Measurements from ENCODE around the gene SMYD3.
"Not testable (repeated sequence)": the region's sequence is repeated elsewhere in the genome, so short reads cannot be mapped to it uniquely, and the experiment has no call there.

The SMYD3 gene

GRCh38 chr1:246413430-246413829, 93.6 kb downstream of the SMYD3 start:
- DNase-seq = no peak

DNA sequence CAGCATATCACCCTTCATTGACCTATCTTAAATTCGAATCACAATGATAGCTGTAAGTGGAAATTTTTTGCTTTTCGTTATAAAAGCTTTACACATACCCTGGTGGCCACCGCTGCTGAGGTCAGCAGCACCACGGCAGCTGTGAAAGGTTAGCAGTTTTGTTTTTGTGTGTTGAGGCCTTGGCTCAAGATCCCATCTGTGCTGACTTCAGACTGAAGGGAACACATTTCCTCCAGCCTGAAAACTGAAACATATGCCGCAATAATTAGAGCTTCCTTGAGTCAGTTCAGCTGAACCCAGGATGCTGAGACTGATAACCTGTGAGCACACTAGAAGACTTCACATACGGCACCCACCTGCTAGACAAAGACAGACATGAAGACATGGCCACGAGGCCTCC, 103.0 kb downstream of the SMYD3 start:
- DNase-seq = no peak

DNA sequence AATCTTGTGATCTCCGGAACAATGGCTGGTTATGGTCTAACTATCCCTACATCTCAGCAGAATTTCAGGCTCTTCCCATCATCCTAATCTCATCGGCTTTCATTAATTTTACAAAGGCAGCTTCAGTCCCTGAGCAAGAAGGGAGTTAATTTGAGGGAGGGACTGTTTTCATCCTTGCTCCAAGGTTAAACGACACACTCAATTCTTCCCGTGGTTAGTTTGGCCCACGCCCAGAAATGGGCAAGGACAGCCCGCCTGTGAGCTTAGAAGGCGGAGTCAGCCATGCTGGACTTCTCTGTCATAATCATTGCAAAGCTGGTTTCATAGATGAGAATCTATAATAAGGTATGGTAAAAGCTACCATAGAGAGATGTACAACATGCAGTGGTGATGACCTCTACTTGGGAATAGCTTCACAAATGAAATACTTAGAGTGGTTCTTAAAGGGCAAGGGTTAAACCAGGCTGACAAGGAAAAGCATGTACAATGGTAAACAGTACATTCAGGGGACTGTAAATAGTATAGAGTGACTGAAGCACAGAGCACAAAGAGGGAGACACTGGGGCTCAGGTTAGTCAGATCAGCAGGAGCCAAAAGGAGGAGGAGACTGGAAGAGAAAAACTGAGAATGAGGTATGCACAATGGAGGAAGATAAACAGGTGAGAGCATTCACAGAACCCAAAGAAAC, 108.8 kb downstream of the SMYD3 start:
- DNase-seq = no peak

DNA sequence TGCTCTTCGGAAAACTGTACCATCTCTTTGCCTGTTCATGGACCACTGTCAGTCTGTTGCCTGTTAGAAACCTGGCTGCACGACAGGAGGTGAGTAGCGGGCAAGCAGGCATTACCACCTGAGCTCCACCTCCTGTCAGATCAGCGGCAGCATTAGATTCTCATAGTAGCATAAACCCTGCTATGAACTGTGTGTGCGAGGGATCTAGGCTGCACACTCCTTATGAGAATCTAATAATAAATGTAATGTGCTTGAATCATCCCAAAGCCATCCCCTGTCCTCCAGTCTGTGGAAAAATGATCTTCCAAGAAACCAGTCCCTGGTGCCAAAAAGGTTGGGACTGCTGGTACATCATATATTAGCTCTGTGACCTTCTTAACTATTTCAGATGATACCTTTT, 110.0 kb downstream of the SMYD3 start:
- DNase-seq = no peak

GRCh38 chr1:246396322-246396721, 110.8 kb downstream of the SMYD3 start:
- no peak for DNase-seq

GRCh38 chr1:246394121-246394520, 113.0 kb downstream of the SMYD3 start:
- DNase-seq = no peak

GRCh38 chr1:246390855-246391254, 116.2 kb downstream of the SMYD3 start:
- no peak for DNase-seq

GRCh38 chr1:246384616-246385015, 122.5 kb downstream of the SMYD3 start:
- DNase-seq = no peak

DNA sequence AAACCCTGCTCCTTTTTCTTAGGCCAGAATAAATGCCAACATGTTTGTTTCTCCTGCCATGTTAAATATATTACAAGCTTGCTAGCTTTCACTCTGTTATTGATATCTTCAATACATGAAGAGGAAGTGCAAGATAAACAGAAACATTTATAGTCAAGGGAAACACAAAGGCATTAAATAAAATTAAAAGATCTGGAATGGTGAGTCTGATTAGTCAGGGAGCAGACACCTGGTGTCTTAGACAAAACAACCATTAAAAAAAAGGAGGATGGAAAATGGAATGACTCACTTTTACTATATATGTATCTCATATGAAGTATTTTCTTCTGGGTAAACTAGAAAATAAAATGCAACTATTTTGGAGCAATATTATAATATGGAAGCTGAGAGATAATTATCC, 123.3 kb downstream of the SMYD3 start:
- no peak for DNase-seq

DNA sequence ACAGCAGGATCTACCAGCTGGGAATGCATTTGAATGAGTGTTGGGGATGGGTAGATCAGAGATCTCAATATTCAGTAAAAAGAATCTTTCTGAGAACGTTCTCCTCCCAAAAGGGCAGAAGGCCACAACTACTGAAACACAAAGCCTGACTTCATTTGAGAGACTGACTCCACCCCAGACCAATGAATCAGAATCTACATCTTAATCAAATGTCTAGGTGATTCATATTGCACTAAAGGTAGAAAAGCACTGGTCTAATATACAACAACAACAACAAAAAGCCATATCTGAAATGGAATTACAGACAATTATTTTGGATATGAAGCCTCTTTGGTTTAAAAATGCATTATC, 123.9 kb downstream of the SMYD3 start:
- no peak for DNase-seq

DNA sequence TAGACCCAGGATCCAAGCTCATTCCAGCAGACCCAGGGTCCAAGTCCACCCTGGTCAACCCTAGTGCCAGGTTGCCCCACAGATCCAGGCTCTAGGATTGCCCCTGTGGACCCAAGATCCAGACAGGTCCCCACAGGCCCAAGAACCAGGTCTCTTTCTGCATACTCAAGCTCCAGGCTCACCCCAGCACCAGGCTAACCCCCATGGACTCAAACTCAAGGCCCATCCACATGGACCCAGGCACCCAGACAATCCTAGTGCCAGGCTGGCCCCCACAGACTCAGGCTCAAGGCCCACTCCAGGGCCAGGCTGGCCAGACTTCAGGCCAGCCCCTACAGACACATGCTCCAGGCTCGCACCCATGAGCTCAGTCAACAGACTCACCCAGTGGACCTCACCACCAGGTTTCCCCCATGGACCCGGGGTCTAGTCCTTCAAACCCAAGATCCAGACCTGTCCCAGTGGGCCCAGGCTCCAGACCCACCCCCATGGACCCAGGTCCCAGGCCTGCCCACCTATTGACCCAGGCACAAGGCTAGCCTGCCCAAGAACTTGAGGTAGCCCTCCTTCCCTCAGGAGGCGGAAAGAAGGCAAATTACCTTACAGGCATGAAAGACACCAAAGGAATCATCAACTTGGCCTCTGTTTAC, 124.4 kb downstream of the SMYD3 start:
- DNase-seq = no peak

DNA sequence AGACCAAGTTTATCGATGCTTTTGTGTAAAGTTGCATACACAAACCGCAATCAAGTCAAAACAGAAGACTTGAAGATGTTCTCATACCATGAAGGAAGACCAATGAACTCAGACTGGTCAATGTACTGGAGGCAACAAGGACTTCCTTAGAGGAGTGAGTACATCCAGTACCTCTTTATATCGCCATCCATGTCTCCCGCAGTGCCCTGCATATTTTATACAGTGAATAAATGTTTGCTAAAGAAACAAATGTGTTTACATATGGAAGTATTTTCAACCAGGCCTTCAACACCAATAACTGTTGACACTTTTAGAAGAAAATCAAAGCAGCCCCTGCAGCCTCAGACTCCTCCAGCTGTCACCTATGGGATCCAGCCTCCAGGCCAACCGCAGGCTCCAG, 125.6 kb downstream of the SMYD3 start:
- DNase-seq = no peak

DNA sequence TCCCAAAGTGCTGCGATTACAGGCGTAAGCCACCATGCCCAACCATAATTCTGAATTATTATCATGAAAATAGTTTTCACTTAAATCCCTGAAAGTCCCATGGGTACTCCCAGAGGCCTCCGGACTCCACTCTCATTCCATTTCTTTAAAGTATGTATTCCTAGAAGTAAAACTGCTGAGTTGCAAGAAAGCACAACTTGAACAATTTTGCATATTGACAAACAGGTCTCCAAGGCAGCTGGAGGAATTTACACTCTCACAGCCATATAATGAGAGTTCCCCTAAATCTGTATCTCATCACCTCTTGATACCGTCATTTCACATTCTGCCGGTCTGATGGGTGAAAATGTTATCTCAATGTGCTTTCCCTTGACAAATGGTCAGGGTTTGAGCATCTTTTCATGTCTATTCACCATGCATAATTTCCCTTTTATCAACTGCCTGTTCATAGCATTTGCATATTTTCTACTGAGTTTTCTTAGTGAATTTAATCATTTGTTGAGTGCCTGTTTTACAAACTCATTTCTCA, 129.4 kb downstream of the SMYD3 start:
- no peak for DNase-seq

- no peak for DNase-seq
Measured at GRCh38 chr1:246373828-246374569, 133.1 kb downstream of the SMYD3 start.

DNA sequence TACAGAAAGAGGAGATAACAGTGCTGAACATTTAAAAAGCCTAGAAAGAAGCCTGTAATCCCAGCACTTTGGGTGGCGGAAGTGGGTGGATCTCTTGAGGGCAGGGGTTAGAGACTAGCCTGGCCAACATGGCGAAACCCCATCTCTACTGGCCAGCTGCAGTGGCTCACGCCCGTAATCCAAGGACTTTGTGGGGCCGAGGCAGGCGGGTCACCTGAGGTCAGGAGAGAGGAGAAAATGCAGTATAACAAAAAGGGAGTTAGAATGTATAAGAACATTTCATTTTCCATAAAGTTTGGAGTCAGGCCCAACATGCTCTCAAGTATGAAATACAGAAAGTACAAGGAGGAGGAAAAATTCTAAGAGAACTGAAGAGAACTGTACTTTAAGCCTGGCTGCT, 134.5 kb downstream of the SMYD3 start:
- DNase-seq = no peak

DNA sequence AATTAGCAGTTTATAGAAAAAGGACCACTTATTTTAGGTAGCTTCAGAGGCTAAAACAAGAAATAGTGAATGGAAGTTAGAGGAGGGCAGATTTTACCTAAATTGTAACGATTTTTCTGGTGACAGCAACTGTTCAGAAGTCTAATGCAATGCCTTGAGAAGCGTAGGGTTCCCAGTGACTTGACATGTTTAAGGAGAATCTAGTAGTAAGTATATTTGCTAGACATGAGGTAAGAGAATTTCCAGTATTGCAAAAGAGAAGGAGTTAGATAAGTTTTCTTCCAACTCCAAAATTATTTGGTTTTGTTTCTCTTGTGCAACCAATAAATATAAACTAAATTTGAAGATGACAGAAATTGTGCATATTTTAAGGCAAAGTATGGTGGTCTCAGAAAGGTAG, 140.0 kb downstream of the SMYD3 start:
- no peak for DNase-seq

DNA sequence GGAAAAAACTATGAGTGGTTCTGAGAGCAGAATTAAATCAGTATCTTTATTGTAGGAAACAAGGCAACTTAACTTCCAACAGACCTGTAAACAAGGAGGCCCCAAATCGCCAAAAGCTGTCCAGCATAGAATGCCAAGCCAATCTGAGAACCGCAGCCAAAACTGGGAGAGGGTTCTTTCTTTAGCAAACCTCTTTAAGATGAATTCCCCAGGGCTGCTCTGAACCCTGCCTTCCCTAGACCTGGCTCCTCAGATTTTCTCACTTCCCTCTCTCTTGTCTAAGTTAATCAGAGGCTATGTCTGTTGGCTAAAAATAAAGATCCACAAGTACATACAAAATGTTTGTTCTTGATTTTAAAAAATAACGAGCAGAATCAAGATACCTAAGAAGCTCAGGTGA, 141.4 kb downstream of the SMYD3 start:
- no peak for DNase-seq

- DNase-seq = no peak
Measured at GRCh38 chr1:246364415-246364941, 142.6 kb downstream of the SMYD3 start.

- not testable (repeated sequence) for DNase-seq
Measured at GRCh38 chr1:246357014-246357598, 150.0 kb downstream of the SMYD3 start.

GRCh38 chr1:246355411-246356230, 151.5 kb downstream of the SMYD3 start:
- DNase-seq = peak; percentile 66

DNA sequence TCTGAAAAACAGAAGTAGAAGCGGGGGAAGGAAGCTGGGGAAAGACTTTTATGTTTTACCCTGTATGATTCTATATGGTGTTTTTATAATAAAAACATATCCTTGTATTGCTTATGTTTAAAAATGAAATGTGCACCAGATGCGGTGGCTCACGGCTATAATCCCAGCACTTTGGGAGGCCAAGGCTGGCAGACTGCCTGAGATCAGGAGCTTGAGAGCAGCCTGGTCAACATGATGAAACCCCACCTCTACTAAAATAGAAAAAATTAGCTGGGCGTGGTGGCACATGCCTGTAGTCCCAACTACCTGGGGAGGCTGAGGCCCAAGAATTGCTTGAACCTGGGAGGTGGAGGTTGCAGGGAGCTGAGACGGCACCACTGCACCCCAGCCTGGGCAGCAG, 155.4 kb downstream of the SMYD3 start:
- DNase-seq = no peak

GRCh38 chr1:246350745-246351144, 156.3 kb downstream of the SMYD3 start:
- DNase-seq = no peak

All from retina (tissue), 1 donor.